IMR-90 (cell line): ENCODE results near the gene PAFAH1B1. TPM values are rescaled to one million over a fixed set of nuclear protein-coding genes. Genes with fewer than 3 reads are reported as not detected.
A peak's percentile ranks its signal among the peaks of the same experiment; 100 is the strongest.

ENCODE experiments used
- ATAC-seq: fragments of 200-7000 bp; cut with Tn5 transposase; 2 replicates; pipeline ENCODE4 v1.9.1; 2020; ENCODE audit warnings: low read depth, mild to moderate bottlenecking, moderate library complexity
- BruUV-seq: library from RNA; stranded (reverse); fragments of 400-500 nt; replicated peaks from 2 replicates; lab custom pipeline; 2021; lab: Mats Ljungman, UMichigan
- CTCF ChIA-PET: fragments of 300-600 bp; formaldehyde crosslinking; extraction: SDS; loops from one replicate; lab custom pipeline; 2021; ENCODE audit warnings: antibody characterized with exemption; lab: Yijun Ruan, JAX
- POLR2A ChIA-PET: fragments of 300-600 bp; sonication (Branson Sonifier 250); formaldehyde crosslinking; loops from one replicate; lab custom pipeline; 2022; ENCODE audit warnings: antibody characterized with exemption; ENCODE audit not compliant: unreplicated experiment; lab: Charles Lee
- DNase-seq: peaks from one replicate; pipeline ENCODE4 v3.0.0; 2013
- H2AFZ ChIP-seq: replicated peaks from 2 replicates; pipeline ENCODE3; 2013; ENCODE audit warnings: low read length, mild to moderate bottlenecking; ENCODE audit not compliant: poor library complexity
- H2AK5ac ChIP-seq: 2 replicates; pipeline ENCODE4 v1.6.1; 2013; ENCODE audit warnings: low read depth, low read length, inconsistent platforms
- H2AK9ac ChIP-seq: replicated peaks from 2 replicates; pipeline ENCODE3; 2013; ENCODE audit warnings: mild to moderate bottlenecking, low read depth, low read length, moderate library complexity; ENCODE audit not compliant: poor library complexity
- H2BK120ac ChIP-seq: 2 replicates; pipeline ENCODE4 v1.6.1; 2013; ENCODE audit warnings: low read depth, low read length, inconsistent platforms
- H2BK15ac ChIP-seq: 3 replicates; pipeline ENCODE4 v1.6.1; 2013; ENCODE audit warnings: low read depth, low read length, inconsistent platforms
- H2BK20ac ChIP-seq: 2 replicates; pipeline ENCODE4 v1.6.1; 2013; ENCODE audit warnings: low read depth, mild to moderate bottlenecking, inconsistent platforms, low read length, moderate library complexity
- H2BK5ac ChIP-seq: 2 replicates; pipeline ENCODE4 v1.6.1; 2013; ENCODE audit warnings: mild to moderate bottlenecking, low read depth, low read length, inconsistent platforms; ENCODE audit not compliant: poor library complexity, severe bottlenecking
- H3K14ac ChIP-seq: replicated peaks from 2 replicates; pipeline ENCODE4 v1.6.1; 2013; ENCODE audit warnings: low read depth, low read length, inconsistent platforms
- H3K18ac ChIP-seq: 2 replicates; pipeline ENCODE4 v1.6.1; 2013; ENCODE audit warnings: low read depth, low read length, control low read depth
- H3K23ac ChIP-seq: 2 replicates; pipeline ENCODE4 v1.6.1; 2013; ENCODE audit warnings: low read depth, low read length, inconsistent platforms
- H3K27ac ChIP-seq: 2 replicates; pipeline ENCODE4 v1.5.1; 2013; ENCODE audit warnings: mild to moderate bottlenecking, control low read depth, low read length; ENCODE audit not compliant: insufficient read depth
- H3K27me3 ChIP-seq: 2 replicates; pipeline ENCODE4 v1.6.1; 2013; ENCODE audit warnings: low read length; ENCODE audit not compliant: control insufficient read depth, insufficient read depth
- H3K36me3 ChIP-seq: 2 replicates; pipeline ENCODE4 v1.6.1; 2013; ENCODE audit warnings: low read length, mixed read lengths; ENCODE audit not compliant: control insufficient read depth, insufficient read depth
- H3K4ac ChIP-seq: 2 replicates; pipeline ENCODE4 v1.6.1; 2013; ENCODE audit warnings: low read depth, low read length, inconsistent platforms
- H3K4me1 ChIP-seq: 2 replicates; pipeline ENCODE4 v1.6.1; 2013; ENCODE audit warnings: low read length, mixed read lengths; ENCODE audit not compliant: control insufficient read depth, insufficient read depth
- H3K4me2 ChIP-seq: 2 replicates; pipeline ENCODE4 v1.6.1; 2013; ENCODE audit warnings: low read depth, mild to moderate bottlenecking, control low read depth, low read length, moderate library complexity
- H3K4me3 ChIP-seq: 2 replicates; pipeline ENCODE4 v1.5.1; 2013; ENCODE audit warnings: low read depth, mild to moderate bottlenecking, control low read depth, low read length, moderate library complexity; ENCODE audit not compliant: insufficient read depth
- H3K56ac ChIP-seq: 2 replicates; pipeline ENCODE4 v1.6.1; 2013; ENCODE audit warnings: low read length, inconsistent platforms; ENCODE audit not compliant: insufficient read depth; ENCODE audit errors: extremely low read depth
- H3K79me1 ChIP-seq, 2 experiments: 2 replicates each; pipeline ENCODE4 v1.6.1; 2013; ENCODE audit warnings: low read length in 2 of 2, inconsistent platforms in 1 of 2, low read depth in 1 of 2
- H3K9ac ChIP-seq: 2 replicates; pipeline ENCODE4 v1.6.1; 2013; ENCODE audit warnings: low read depth, low read length, control low read depth
- H3K9me1 ChIP-seq: 2 replicates; pipeline ENCODE4 v1.6.1; 2013; ENCODE audit warnings: low read length, inconsistent platforms; ENCODE audit not compliant: insufficient read depth
- H3K9me3 ChIP-seq: 2 replicates; pipeline ENCODE4 v1.6.1; 2013; ENCODE audit warnings: low read length; ENCODE audit not compliant: control insufficient read depth, insufficient read depth
- H4K20me1 ChIP-seq: 2 replicates; pipeline ENCODE4 v1.6.1; 2013; ENCODE audit warnings: low read length, inconsistent platforms; ENCODE audit not compliant: insufficient read depth
- H4K5ac ChIP-seq: 2 replicates; pipeline ENCODE4 v1.6.1; 2013; ENCODE audit warnings: mild to moderate bottlenecking, low read depth, low read length, control low read depth
- H4K8ac ChIP-seq, 2 experiments: 2 replicates each; pipeline ENCODE4 v1.6.1; 2013; ENCODE audit warnings: low read depth in 2 of 2, low read length in 2 of 2, control low read depth in 1 of 2, inconsistent platforms in 1 of 2
- H4K91ac ChIP-seq: 2 replicates; pipeline ENCODE4 v1.6.1; 2013; ENCODE audit warnings: low read depth, low read length, inconsistent platforms; ENCODE audit not compliant: insufficient read depth
- CEBPB ChIP-seq: IDR thresholded peaks from 2 replicates; pipeline ENCODE4 v1.6.1; 2012; ENCODE audit warnings: low read depth, low read length, improper control_type of control experiment
- RAD21 ChIP-seq: IDR thresholded peaks from 2 replicates; pipeline ENCODE4 v1.6.1; 2012; ENCODE audit warnings: low read length, improper control_type of control experiment
- WGBS, 2 experiments: methylation state at CpG; one replicate each; pipeline versions ENCODE4 v1.1.5 to v1.1.7; 2013; ENCODE audit warnings: missing lambda C conversion rate in 2 of 2; ENCODE audit not compliant: insufficient read length in 1 of 2; ENCODE audit errors: extremely low coverage in 2 of 2; 5-methylcytosine and 5-hydroxymethylcytosine counted together
- dilution Hi-C: fragments of 300-500 bp; cut with HindIII; formaldehyde crosslinking; loops from one replicate; pipeline ENCODE4 v1.14.3; 2018; ENCODE audit warnings: low sequenced_read_pairs; ENCODE audit not compliant: unreplicated experiment
- in situ Hi-C: fragments of 300-500 bp; cut with MboI; formaldehyde crosslinking; loops from 3 replicates; pipeline ENCODE4 v1.14.3; 2019; ENCODE audit warnings: low sequenced_read_pairs, inconsistent platforms, mixed read lengths
- intact Hi-C: fragments of 100-400 bp; cut with micrococcal nuclease; formaldehyde crosslinking; loops from 2 replicates; pipeline ENCODE4 v1.10.0; 2022
- polyA plus RNA-seq, 3 experiments: library from polyadenylated mRNA; depleted of rRNA; stranded (reverse); fragments of >200 nt; gene quantifications; 2 replicates each; pipeline ENCODE4 v1.2.3, GENCODE V29; 2012; ENCODE audit warnings: low replicate concordance in 1 of 3
- total RNA-seq: library from RNA; depleted of rRNA; stranded (reverse); fragments of >200 nt; gene quantifications from 2 replicates; pipeline ENCODE4 v1.2.3, GENCODE V29; 2012

Gene PAFAH1B1
- total and polyA plus RNA-seq, 2 of the 4 experiments (the other 2 are of a cell fraction) = 64.5 to 127 TPM

GRCh38 chr17:2683912-2684311 lies 90.5 kb downstream of the PAFAH1B1 start:
- Histone ChIP-seq H3K9ac (no peak overlapping the region), H3K9me3 (no peaks in the 10 kb centered on the region), H3K27ac (no peak overlapping the region), H3K4me3 (no peak overlapping the region), H3K79me1 (peaks cover 16 to 71% of the 10 kb centered on the region in 2 experiments; a peak in 3 of 4 replicates), H3K27me3 (no peaks in the 10 kb centered on the region), H2BK15ac (no peak overlapping the region), H4K91ac (no peak overlapping the region), H2AK9ac (no peak overlapping the region), H2BK20ac (no peak overlapping the region), H2BK5ac (no peak overlapping the region), H3K18ac (no peak overlapping the region), H2AK5ac (no peak overlapping the region), H3K23ac (no peak overlapping the region), H3K9me1 (peaks cover 16% of the 10 kb centered on the region), H2AFZ (no peak overlapping the region), H3K14ac (no peak overlapping the region), H2BK120ac (no peak overlapping the region), H3K4ac (no peak overlapping the region), H4K5ac (no peak overlapping the region), H4K8ac (no peak overlapping the region), H3K56ac (no peak overlapping the region), H3K4me2 (no peak overlapping the region), H3K4me1 (peaks cover 8% of the 10 kb centered on the region), H4K20me1 (peaks cover 58% of the 10 kb centered on the region), H3K36me3 (peaks cover 24% of the 10 kb centered on the region)
- DNase-seq (peak; percentile 75), ATAC-seq (peak; percentile 35)
- no TSS peak for BruUV-seq
- 0% methylated on average over 2 of the region's 8 CpGs; no CpG with 5 or more reads in 1 of the 2 experiments for WGBS, 2 experiments
- intact Hi-C loops (loop anchor here (5.0 kb wide), 1 partner anchor 262 kb away; no protein-coding TSS in a partner anchor), in situ Hi-C loops (no loop called here), dilution Hi-C loops (no loop called here)
- CTCF ChIA-PET = interaction anchor here (0.5 to 0.6 kb wide), 2 partner anchors 284 to 1252 kb away, joined by 3 to 5 read pairs; no protein-coding TSS in a partner anchor
- POLR2A ChIA-PET = interaction anchor here (0.7 kb wide), 1 partner anchor 168 kb away, joined by 6 read pairs; no protein-coding TSS in a partner anchor
- TF ChIP-seq CEBPB (0 out of 2 replicates have a peak, but pooled peaks have one; percentile 4), RAD21 (no peak)
